Activated CD4-positive, alpha-beta T cell treated with anti-CD3 and anti-CD28 coated beads for 4 hours (primary cell): ENCODE data around the gene SLC25A2.

ENCODE experiments used
- DNase-seq, 2 donors: peaks; one replicate each; pipeline ENCODE4 v3.0.0-alpha.2; 2020

The SLC25A2 gene

DNA sequence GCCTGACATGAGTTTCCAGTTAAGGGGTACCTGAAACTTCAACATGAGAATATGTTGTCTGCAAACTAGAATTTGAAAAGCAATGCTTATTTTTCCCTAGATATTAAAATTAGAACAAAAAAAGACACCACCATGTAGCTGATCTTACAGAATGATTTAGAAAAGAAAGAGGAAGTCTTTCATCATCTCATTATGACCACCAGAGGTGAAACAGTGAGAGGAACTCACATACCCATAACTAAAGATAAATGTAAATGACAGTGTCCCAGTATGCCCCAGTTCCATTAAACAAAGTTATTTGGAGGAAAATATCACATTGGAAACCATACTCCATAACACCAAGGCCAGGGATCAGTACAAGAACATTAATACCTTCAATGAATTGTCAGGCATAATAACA lies 9.9 kb upstream of the SLC25A2 start:
- DNase-seq, result no peak

- DNase-seq, result no peak
Measured at GRCh38 chr5:141306630-141307029, 2.8 kb upstream of the SLC25A2 start.

- DNase-seq, result no peak
Measured at GRCh38 chr5:141298376-141298775, 5.5 kb downstream of the SLC25A2 start.

GRCh38 chr5:141272906-141273305 lies 30.9 kb downstream of the SLC25A2 start:
- DNase-seq, result no peak

- no peak for DNase-seq
Measured at GRCh38 chr5:141269195-141269594, 34.7 kb downstream of the SLC25A2 start.

- DNase-seq, result no peak
Measured at GRCh38 chr5:141261238-141261546, 42.7 kb downstream of the SLC25A2 start.

- no peak for DNase-seq
Measured at GRCh38 chr5:141260458-141261237, 43.2 kb downstream of the SLC25A2 start.

GRCh38 chr5:141258948-141259347 lies 44.9 kb downstream of the SLC25A2 start:
- no peak for DNase-seq

GRCh38 chr5:141258464-141258863 lies 45.4 kb downstream of the SLC25A2 start:
- no peak for DNase-seq
